Sciatic nerve (tissue), 2 donors: ENCODE measurements around the gene RTP4. TPM values are rescaled to one million over a fixed set of nuclear protein-coding genes. Genes with fewer than 3 reads are reported as not detected.
"Not testable (repeated sequence)": the region's sequence is repeated elsewhere in the genome, so short reads cannot be mapped to it uniquely, and the experiment has no call there.

Experiments used
- ATAC-seq: fragments of 200-7000 bp; cut with Tn5 transposase; one replicate; pipeline ENCODE4 v1.9.1; 2020; ENCODE audit warnings: mild to moderate bottlenecking, moderate library complexity
- DNase-seq: peaks from one replicate; pipeline ENCODE4 v3.0.0-alpha.2; 2020; ENCODE audit warnings: low spot score
- intact Hi-C: fragments of 100-400 bp; cut with DNase I; formaldehyde crosslinking; loops from one replicate; pipeline ENCODE4 v1.14.2; 2022
- total RNA-seq: library from RNA; stranded (reverse); fragmentation: NEBNext Ultra II Directional; extraction: Animal tissue kit (Norgen Biotek cat#: 25700); gene quantifications from one replicate; pipeline ENCODE4 v1.2.1, GENCODE V29; 2021
- donor health status: DM: no; HTN: no; CAD: no.
- donor health status: DM: no; HTN: no; CAD: no.

The RTP4 gene
- total RNA-seq, 1 donor from 2014 or later, result 2.1 TPM

- DNase-seq (no peak), ATAC-seq (no peak)
- intact Hi-C loops, result no loop called here
These were observed 6.3 kb upstream of the RTP4 start for GRCh38 chr3:187361835-187362234.

DNA sequence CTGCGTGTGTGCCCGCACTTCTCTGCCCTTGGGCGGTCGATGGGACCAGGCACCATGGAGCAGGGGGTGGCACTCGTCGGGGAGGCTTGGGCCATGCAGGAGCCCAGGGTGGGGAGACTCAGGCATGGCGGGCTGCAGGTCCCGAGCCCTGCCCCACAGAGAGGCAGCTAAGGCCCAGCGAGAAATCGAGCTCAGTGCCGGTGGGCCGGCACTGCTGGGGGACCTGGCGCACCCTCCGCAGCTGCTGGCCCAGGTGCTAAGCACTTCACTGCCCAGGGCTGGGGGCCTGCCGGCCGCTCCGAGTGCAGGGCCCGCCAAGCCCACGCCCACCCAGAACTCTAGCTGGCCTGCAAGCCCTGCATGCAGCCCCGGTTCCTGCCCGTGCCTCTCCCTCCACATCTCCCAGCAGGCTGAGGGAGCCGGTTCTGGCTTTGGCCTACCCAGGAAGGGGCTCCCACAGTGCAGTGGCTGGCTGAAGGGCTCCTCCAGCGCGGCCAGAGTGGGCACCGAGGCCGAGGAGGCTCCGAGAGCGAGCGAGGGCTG, 553 bp upstream of the RTP4 start:
- DNase-seq (peak; percentile 61), ATAC-seq (peak; percentile 38)
- intact Hi-C loops, result no loop called here

DNA sequence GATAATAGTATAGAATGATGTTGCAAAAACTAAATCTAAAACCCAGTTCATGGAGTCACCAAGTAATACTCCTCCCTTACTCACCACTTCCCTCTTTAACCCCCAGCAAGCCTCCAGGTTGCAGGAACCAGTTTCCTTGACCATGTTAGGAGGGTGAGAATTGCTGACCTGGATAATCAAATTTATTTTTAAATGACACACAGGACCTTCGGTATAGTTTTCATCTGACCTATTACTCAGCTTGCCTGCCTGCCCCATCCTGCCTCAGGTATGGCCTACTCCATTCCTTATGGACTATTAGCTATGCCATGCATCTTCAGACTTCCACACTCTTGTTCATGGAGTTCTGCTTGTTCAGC, 883 bp downstream of the RTP4 start:
- DNase-seq (no peak), ATAC-seq (peak; percentile 27)
- intact Hi-C loops, result no loop called here

GRCh38 chr3:187370051-187370450, 1.9 kb downstream of the RTP4 start:
- intact Hi-C loops, result no loop called here
- ATAC-seq (no peak), DNase-seq (no peak)

- DNase-seq (no peak), ATAC-seq (no peak)
- intact Hi-C loops, result no loop called here
These were observed 7.4 kb downstream of the RTP4 start for GRCh38 chr3:187375581-187375980.

- intact Hi-C loops, result no loop called here
- no peak for ATAC-seq
- DNase-seq, result no peak
These were observed 9.7 kb downstream of the RTP4 start for GRCh38 chr3:187377842-187378241.

DNA sequence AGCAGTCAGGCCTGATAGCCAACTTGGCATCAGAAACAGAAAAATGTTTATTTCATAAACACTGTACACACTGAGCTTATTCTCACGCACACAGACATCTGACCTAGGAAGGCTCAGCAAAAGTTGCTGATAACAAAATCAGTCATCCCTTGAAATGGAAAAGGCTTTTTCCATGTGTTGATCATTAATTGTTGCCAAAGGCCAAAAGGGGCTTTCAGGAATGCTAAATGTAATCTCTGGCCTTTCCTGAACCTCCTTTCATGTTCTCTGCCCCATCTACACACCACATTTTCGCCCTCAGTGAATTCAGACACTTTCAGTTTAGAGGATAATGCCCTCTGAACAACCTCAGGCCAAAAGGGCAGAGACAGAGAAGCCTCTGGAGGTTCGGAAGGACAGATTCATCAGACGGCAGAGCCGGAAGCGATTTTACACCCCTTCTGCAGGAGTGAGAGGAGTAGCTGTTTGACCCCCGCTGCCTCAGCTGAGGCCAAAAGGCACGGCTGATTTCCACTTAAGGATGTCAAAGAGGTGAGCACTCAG, 14.5 kb downstream of the RTP4 start:
- intact Hi-C loops, result no loop called here
- ATAC-seq (peak; percentile 78), DNase-seq (no peak)

GRCh38 chr3:187383246-187383645, 15.1 kb downstream of the RTP4 start:
- DNase-seq (no peak), ATAC-seq (no peak)
- intact Hi-C loops, result no loop called here

GRCh38 chr3:187385296-187385695, 17.1 kb downstream of the RTP4 start:
- no peak for ATAC-seq
- intact Hi-C loops, result no loop called here
- DNase-seq, result no peak

- intact Hi-C loops, result no loop called here
- DNase-seq (no peak), ATAC-seq (no peak)
These were observed 28.5 kb downstream of the RTP4 start for GRCh38 chr3:187396661-187397060.

GRCh38 chr3:187398955-187399354, 30.8 kb downstream of the RTP4 start:
- DNase-seq (no peak), ATAC-seq (no peak)

DNA sequence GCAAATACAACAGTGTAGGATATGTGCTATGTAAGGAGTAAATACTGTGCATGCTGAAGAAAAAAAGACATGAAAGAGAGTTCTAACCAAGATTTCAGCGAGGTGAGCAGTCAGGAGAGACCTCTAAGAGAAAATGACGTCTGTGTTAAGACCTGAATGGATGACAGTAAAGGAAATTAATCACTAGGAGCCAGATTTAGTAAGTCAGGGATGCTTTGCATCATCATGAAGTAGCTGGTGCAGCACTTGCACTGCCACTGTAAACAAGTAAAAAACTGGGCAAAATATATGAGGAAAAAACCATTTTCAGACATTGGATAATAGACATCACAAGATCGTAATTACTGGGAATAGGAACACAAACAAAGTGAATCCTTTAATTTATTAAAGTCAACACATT, 32.6 kb downstream of the RTP4 start:
- intact Hi-C loops, result no loop called here
- ATAC-seq (no peak), DNase-seq (no peak)

More at GRCh38 chr3:187398955-187399354, 30.8 kb downstream of the RTP4 start:
- intact Hi-C loops, result no loop called here

DNA sequence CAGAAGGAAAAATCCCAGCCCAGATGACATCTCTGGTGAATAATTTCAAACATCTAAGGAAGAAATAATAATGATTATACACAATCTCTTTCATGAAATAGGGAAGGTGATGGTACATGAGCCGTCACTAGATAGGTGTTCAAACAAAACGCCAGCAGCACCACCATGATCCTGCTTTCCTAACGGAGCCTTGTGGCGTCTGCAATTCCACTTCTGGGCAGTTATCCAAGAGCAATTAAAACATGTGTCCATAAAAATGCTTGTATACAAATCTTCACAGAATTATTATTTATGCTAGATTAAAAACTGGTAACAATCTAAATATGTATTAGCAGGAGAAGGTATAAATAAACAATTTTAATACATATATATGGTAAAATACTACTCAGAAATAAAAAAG, 33.7 kb downstream of the RTP4 start:
- intact Hi-C loops, result no loop called here
- DNase-seq (no peak), ATAC-seq (no peak)

DNA sequence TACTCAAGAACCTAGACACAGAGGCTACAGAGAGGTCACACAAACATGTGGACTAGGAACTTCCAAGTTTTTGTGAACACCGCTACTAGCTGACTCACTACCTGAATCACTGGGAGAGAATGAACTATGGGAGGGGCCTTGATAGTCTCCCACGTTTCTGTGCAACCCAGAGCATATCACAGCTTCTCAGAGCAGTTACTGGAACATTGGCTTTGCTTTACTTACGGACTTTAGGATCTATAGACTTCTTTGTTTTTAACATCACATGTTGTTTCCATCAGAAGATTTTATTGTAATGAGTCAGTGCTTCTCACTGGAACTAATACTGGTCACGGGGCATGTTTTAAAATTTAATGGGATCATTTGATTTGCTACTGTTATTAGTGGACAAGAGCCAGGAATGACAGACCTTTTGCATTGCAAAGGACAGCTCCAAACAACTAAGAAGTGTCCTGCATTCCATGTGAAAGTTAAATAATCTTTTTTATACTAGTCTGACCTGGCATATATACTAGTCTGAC, 35.6 kb downstream of the RTP4 start:
- intact Hi-C loops, result no loop called here
- DNase-seq (no peak), ATAC-seq (peak; percentile 73)

DNA sequence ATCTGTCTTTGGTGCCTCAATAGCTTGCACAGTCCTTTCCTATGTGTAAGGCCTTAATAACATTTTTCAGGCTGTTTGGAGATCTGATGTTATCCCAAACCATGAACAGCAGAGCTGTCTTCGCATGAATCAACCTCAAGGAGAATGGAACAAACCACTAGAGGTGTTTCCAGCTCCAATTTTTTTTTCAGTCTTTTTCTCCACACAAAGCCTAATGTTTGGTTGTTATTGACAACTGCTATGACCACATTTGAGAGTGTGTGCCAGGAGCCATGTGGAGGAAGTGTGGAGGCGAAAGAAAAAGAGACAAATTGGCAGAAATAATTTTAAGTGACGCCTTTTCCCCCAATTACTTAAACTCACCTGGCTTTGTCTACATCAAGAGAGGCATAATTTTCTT, 38.7 kb downstream of the RTP4 start:
- ATAC-seq (no peak), DNase-seq (no peak)
- intact Hi-C loops, result no loop called here

GRCh38 chr3:187411991-187412781, 44.0 kb downstream of the RTP4 start:
- DNase-seq, ATAC-seq, intact Hi-C loops: not testable (repeated sequence)

Other genes starting within 250 kb of the RTP4 start
- 4.7 TPM for gene RPL39L, start 228.9 kb upstream of the RTP4 start, total RNA-seq
- gene RTP1, start 170.9 kb upstream of the RTP4 start, total RNA-seq, result not detected
- gene MASP1, start 76.6 kb upstream of the RTP4 start, total RNA-seq, result 6.3 TPM